Smooth muscle cell (in vitro differentiated cells): ENCODE measurements around the gene PDS5B. TPM values are rescaled to one million over a fixed set of nuclear protein-coding genes. Genes with fewer than 3 reads are reported as not detected.

Source experiments
- DNase-seq: peaks from one replicate; lab custom pipeline; 2025; ENCODE audit not compliant: unreplicated experiment; lab: John Stamatoyannopoulos, UW
- H2AFZ ChIP-seq: fragments of 200-600 bp; sonication (generic); 2 replicates; pipeline ENCODE4 v1.6.0; 2016; ENCODE audit warnings: antibody characterized with exemption, low read depth, mild to moderate bottlenecking
- H3F3A ChIP-seq: fragments of 200-600 bp; sonication (generic); 2 replicates; pipeline ENCODE4 v1.6.0; 2017; ENCODE audit warnings: antibody characterized with exemption, low read depth
- H3K27ac ChIP-seq: fragments of 200-600 bp; sonication (generic); 2 replicates; pipeline ENCODE4 v1.5.1; 2016; ENCODE audit warnings: low read depth, mild to moderate bottlenecking
- H3K27me3 ChIP-seq: fragments of 200-600 bp; sonication (generic); 2 replicates; pipeline ENCODE4 v1.6.1; 2016; ENCODE audit warnings: low read depth, mild to moderate bottlenecking
- H3K36me3 ChIP-seq: fragments of 200-600 bp; sonication (generic); 2 replicates; pipeline ENCODE4 v1.5.1; 2016; ENCODE audit warnings: low read depth
- H3K4me1 ChIP-seq: fragments of 200-600 bp; sonication (generic); 2 replicates; pipeline ENCODE4 v1.5.1; 2016; ENCODE audit warnings: low read depth
- H3K4me2 ChIP-seq: fragments of 200-600 bp; sonication (generic); 2 replicates; pipeline ENCODE4 v1.6.0; 2016; ENCODE audit warnings: mild to moderate bottlenecking
- H3K4me3 ChIP-seq: fragments of 200-600 bp; sonication (generic); 2 replicates; pipeline ENCODE4 v1.5.1; 2016; ENCODE audit warnings: mild to moderate bottlenecking
- H3K79me2 ChIP-seq: fragments of 200-600 bp; sonication (generic); 2 replicates; pipeline ENCODE4 v1.6.0; 2016; ENCODE audit warnings: low read depth, mild to moderate bottlenecking
- H3K9ac ChIP-seq: fragments of 200-600 bp; sonication (generic); 2 replicates; pipeline ENCODE4 v1.6.0; 2016; ENCODE audit warnings: low read depth
- H3K9me3 ChIP-seq: fragments of 200-600 bp; sonication (generic); replicated peaks from 2 replicates; pipeline ENCODE4 v1.5.1; 2016; ENCODE audit warnings: low read depth
- H4K20me1 ChIP-seq: fragments of 200-600 bp; sonication (generic); 2 replicates; pipeline ENCODE4 v1.6.0; 2016; ENCODE audit warnings: low read depth
- CTCF ChIP-seq: fragments of 200-600 bp; sonication (generic); IDR thresholded peaks from 2 replicates; pipeline ENCODE4 v1.5.1; 2017; ENCODE audit warnings: borderline replicate concordance, mild to moderate bottlenecking, antibody characterized with exemption; ENCODE audit not compliant: insufficient read depth, poor library complexity, severe bottlenecking
- WGBS: methylation state at CpG from one replicate; pipeline ENCODE4 v1.1.7; 2016; ENCODE audit warnings: low lambda C conversion rate; 5-methylcytosine and 5-hydroxymethylcytosine counted together
- polyA plus RNA-seq: library from polyadenylated mRNA; unstranded; fragments of >200 nt; fragmentation: Nextera tagmentation; extraction: Ambion mirVana; gene quantifications from 2 replicates; pipeline ENCODE4 v1.2.1, GENCODE V29; 2016
- total RNA-seq: library from RNA; depleted of rRNA; stranded (reverse); fragments of >200 nt; gene quantifications from 2 replicates; pipeline ENCODE4 v1.2.3, GENCODE V29; 2014

PDS5B gene
- total and polyA plus RNA-seq, 2 experiments from 2014 or later: 20.5 to 38.9 TPM

GRCh38 chr13:32610538-32610937 is 24.3 kb downstream of the PDS5B start:
- TF ChIP-seq CTCF: no peak
- WGBS: 100% methylated on average over 1 of the region's 1 CpG
- no peaks in the 10 kb centered on the region for H3K27me3 ChIP-seq
- H2AFZ ChIP-seq: no peak overlapping the region
- peaks cover 98% of the 10 kb centered on the region for H3K79me2 ChIP-seq
- H4K20me1 ChIP-seq: peaks cover 84% of the 10 kb centered on the region
- no peak overlapping the region for H3K9ac ChIP-seq
- H3K36me3 ChIP-seq: no peaks in the 10 kb centered on the region
- no peaks in the 10 kb centered on the region for H3K4me1 ChIP-seq
- no peak overlapping the region for H3K4me2 ChIP-seq
- no peak for DNase-seq
- H3F3A ChIP-seq: no peaks in the 10 kb centered on the region
- no peaks in the 10 kb centered on the region for H3K9me3 ChIP-seq
- H3K4me3 ChIP-seq: no peak overlapping the region
- no peak overlapping the region for H3K27ac ChIP-seq

- 100% methylated on average over 1 of the region's 1 CpG for WGBS
- no peak overlapping the region for H3K27ac ChIP-seq
Measured at GRCh38 chr13:32610977-32611376, 24.7 kb downstream of the PDS5B start.

GRCh38 chr13:32616883-32617511 is 30.7 kb downstream of the PDS5B start:
- Histone ChIP-seq H3K4me3 (no peak overlapping the region), H3K79me2 (peaks cover 100% of the 10 kb centered on the region), H3K27ac (no peak overlapping the region), H3K27me3 (no peaks in the 10 kb centered on the region), H2AFZ (no peak overlapping the region), H3F3A (no peaks in the 10 kb centered on the region), H3K4me1 (no peaks in the 10 kb centered on the region), H3K9ac (no peak overlapping the region), H3K4me2 (no peak overlapping the region), H3K9me3 (no peaks in the 10 kb centered on the region), H4K20me1 (peaks cover 90% of the 10 kb centered on the region), H3K36me3 (no peaks in the 10 kb centered on the region)
- TF ChIP-seq CTCF: no peak
- WGBS: 94% methylated on average over 5 of the region's 5 CpGs
- no peak for DNase-seq

More at GRCh38 chr13:32610977-32611376, 24.7 kb downstream of the PDS5B start:
- no peaks in the 10 kb centered on the region for H3K4me1 ChIP-seq
- DNase-seq: no peak
- no peaks in the 10 kb centered on the region for H3K36me3 ChIP-seq
- peaks cover 98% of the 10 kb centered on the region for H3K79me2 ChIP-seq
- no peak overlapping the region for H3K4me2 ChIP-seq
- no peaks in the 10 kb centered on the region for H3F3A ChIP-seq
- no peaks in the 10 kb centered on the region for H3K9me3 ChIP-seq
- no peak overlapping the region for H2AFZ ChIP-seq
- no peaks in the 10 kb centered on the region for H3K27me3 ChIP-seq
- H4K20me1 ChIP-seq: peaks cover 88% of the 10 kb centered on the region
- TF ChIP-seq CTCF: no peak
- H3K4me3 ChIP-seq: no peak overlapping the region
- no peak overlapping the region for H3K9ac ChIP-seq

- TF ChIP-seq CTCF: no peak
- peaks cover 100% of the 10 kb centered on the region for H3K79me2 ChIP-seq
- peaks cover 84% of the 10 kb centered on the region for H4K20me1 ChIP-seq
- H3K4me3 ChIP-seq: no peak overlapping the region
- H3K27ac ChIP-seq: no peak overlapping the region
- H2AFZ ChIP-seq: no peak overlapping the region
- H3K36me3 ChIP-seq: no peaks in the 10 kb centered on the region
- H3K9ac ChIP-seq: no peak overlapping the region
- 98% methylated on average over 3 of the region's 3 CpGs for WGBS
- peaks cover 4% of the 10 kb centered on the region for H3K9me3 ChIP-seq
- DNase-seq: no peak
- H3K27me3 ChIP-seq: no peaks in the 10 kb centered on the region
- no peak overlapping the region for H3K4me2 ChIP-seq
- no peaks in the 10 kb centered on the region for H3K4me1 ChIP-seq
- H3F3A ChIP-seq: no peaks in the 10 kb centered on the region
Measured at GRCh38 chr13:32622827-32623226, 36.6 kb downstream of the PDS5B start.
